Right lobe of liver (tissue), 6 donors: ENCODE results near the gene C17orf113. TPM values are rescaled to one million over a fixed set of nuclear protein-coding genes. Genes with fewer than 3 reads are reported as not detected.
A peak's percentile ranks its signal among the peaks of the same experiment; 100 is the strongest.
"Not testable (repeated sequence)": the region's sequence is repeated elsewhere in the genome, so short reads cannot be mapped to it uniquely, and the experiment has no call there.

Source experiments
- ATAC-seq, 4 donors: fragments of 200-7000 bp; cut with Tn5 transposase; one replicate each; pipeline ENCODE4 v1.9.1; 2020; ENCODE audit warnings: mild to moderate bottlenecking in 4 of 4, moderate library complexity in 4 of 4
- DNase-seq, 3 donors: peaks; one replicate each; pipeline ENCODE4 v3.0.0-alpha.2; 2020
- H3K27ac ChIP-seq, 3 donors: fragments of 200-600 bp; one replicate each; pipeline ENCODE4 v1.8.0; 2022
- H3K27me3 ChIP-seq, 2 donors: fragments of 200-600 bp; one replicate each; pipeline ENCODE4 v1.8.0; 2022
- H3K36me3 ChIP-seq, 4 donors: fragments of 200-600 bp; sonication (generic) in 1 of 4; one replicate each; pipeline versions ENCODE4 v1.5.1 to v1.8.0; 2017 to 2022; ENCODE audit warnings: control low read depth in 1 of 4
- H3K4me1 ChIP-seq, 4 donors: fragments of 200-600 bp; sonication (generic) in 1 of 4; one replicate each; pipeline versions ENCODE4 v1.5.1 to v1.8.0; 2017 to 2022; ENCODE audit warnings: control low read depth in 1 of 4
- H3K4me3 ChIP-seq, 3 donors: fragments of 200-600 bp; one replicate each; pipeline ENCODE4 v1.8.0; 2022
- H3K9me3 ChIP-seq, 4 donors: fragments of 200-600 bp; sonication (generic) in 1 of 4; one replicate each; pipeline versions ENCODE4 v1.5.1 to v1.8.0; 2017 to 2022; ENCODE audit warnings: control low read depth in 1 of 4
- POLR2A ChIP-seq: fragments of 450-650 bp; IDR thresholded peaks from one replicate; pipeline ENCODE4 v1.6.1; 2017; ENCODE audit warnings: antibody characterized with exemption, mild to moderate bottlenecking
- WGBS: methylation state at CpG from one replicate; pipeline ENCODE4 v1.1.6; 2018; ENCODE audit warnings: low coverage, low lambda C conversion rate; ENCODE audit not compliant: insufficient coverage; ENCODE audit errors: missing lambda C conversion rate; 5-methylcytosine and 5-hydroxymethylcytosine counted together
- intact Hi-C, 2 donors: fragments of 100-400 bp; cut with DNase I; formaldehyde crosslinking; loops; one replicate each; pipeline versions ENCODE4 v1.11.2 to v1.14.1; 2022
- total RNA-seq, 6 experiments: library from RNA; depleted of rRNA in 2 of 6; stranded (reverse); fragments of >200 nt in 2 of 6; fragmentation: NEBNext Ultra II Directional in 3 of 6; extraction: Animal tissue kit (Norgen Biotek cat#: 25700) in 3 of 6; gene quantifications; one replicate each; pipeline versions ENCODE4 v1.1.0 to v1.2.4, GENCODE V29; 2016 to 2023
- TF ChIP-seq, protein P1 (sequence below), 4 donors: fragments of 200-600 bp in 3 of 4; fragments of 450-650 bp in 1 of 4; IDR thresholded peaks; one replicate each; pipeline versions ENCODE4 v1.5.1 to v1.8.0; 2016 to 2022; ENCODE audit warnings: antibody characterized with exemption in 4 of 4, mild to moderate bottlenecking in 2 of 4
- donor health status: DM: no; HTN: yes; CAD: no.
- donor health status: DM: no; HTN: no; CAD: no.
- donor health status: DM: no; HTN: no; CAD: no.
- donor health status: DM: no; HTN: yes; CAD: no.
- donor health status: DM: no; HTN: yes; CAD: no.

C17orf113 gene
- total RNA-seq, 6 experiments from 2014 or later, result 0.06 to 0.42 (median 0.12) TPM

DNA sequence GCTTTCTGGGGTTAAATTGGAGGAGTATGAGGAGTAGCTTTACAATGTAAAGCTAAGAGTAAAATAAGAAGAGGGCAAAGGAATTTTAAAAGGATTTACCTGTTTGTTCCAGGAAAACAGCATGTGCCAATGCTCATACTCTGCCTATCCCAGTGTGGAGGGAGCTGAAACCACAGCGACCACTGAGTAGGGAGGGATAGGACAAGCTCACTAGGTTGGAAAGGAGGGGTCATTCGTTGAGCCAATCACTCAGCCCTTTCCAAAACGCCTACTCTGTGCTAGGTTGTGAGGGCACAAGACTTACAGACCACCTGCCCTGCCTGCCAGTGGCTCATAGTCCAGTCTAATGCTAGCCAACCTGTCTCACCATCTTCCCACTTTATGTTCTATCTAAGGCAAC lies 32.1 kb downstream of the C17orf113 start:
- WGBS, result no CpG with 5 or more reads among the region's 3 CpGs
- Histone ChIP-seq H3K4me1 (peaks cover 0 to 48% (median 10%) of the 10 kb centered on the region in 4 donors), H3K36me3 (peaks cover 0 to 8% (median 4%) of the 10 kb centered on the region in 4 donors)

DNA sequence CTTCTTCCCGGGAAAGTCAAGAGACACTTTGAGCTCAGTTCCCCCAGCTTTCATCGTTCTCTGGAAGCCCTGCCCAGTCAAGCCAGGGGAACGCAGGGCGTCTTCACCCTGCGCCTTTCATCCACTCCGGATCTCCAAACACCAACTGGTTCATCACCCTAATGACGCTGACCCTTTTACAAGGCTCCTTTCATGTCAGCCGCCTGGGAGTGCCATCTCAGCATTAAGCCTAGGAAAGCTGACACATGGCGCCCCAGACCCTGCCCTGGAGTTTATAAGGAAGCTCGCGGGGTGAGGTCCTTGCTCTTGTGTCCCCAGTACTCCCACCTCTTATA lies 32.6 kb downstream of the C17orf113 start:
- no peak for DNase-seq
- H3K36me3 ChIP-seq, result peaks cover 0 to 8% (median 3%) of the 10 kb centered on the region in 4 donors
- WGBS, result 6% methylated on average over 10 of the region's 11 CpGs
- ATAC-seq, result no peak
- intact Hi-C loops, result no loop called here
- H3K9me3 ChIP-seq, result no peaks in the 10 kb centered on the region
- TF ChIP-seq, protein P1, sequence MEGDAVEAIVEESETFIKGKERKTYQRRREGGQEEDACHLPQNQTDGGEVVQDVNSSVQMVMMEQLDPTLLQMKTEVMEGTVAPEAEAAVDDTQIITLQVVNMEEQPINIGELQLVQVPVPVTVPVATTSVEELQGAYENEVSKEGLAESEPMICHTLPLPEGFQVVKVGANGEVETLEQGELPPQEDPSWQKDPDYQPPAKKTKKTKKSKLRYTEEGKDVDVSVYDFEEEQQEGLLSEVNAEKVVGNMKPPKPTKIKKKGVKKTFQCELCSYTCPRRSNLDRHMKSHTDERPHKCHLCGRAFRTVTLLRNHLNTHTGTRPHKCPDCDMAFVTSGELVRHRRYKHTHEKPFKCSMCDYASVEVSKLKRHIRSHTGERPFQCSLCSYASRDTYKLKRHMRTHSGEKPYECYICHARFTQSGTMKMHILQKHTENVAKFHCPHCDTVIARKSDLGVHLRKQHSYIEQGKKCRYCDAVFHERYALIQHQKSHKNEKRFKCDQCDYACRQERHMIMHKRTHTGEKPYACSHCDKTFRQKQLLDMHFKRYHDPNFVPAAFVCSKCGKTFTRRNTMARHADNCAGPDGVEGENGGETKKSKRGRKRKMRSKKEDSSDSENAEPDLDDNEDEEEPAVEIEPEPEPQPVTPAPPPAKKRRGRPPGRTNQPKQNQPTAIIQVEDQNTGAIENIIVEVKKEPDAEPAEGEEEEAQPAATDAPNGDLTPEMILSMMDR (IDR thresholded peaks at IDR 0.05), result no peak
- TF ChIP-seq POLR2A, result no peak
- H3K4me1 ChIP-seq, result peaks cover 0 to 43% (median 8%) of the 10 kb centered on the region in 4 donors
- H3K27me3 ChIP-seq, result no peaks in the 10 kb centered on the region
- H3K4me3 ChIP-seq, result peak overlapping the region; percentile 88 to 99 (median 99)
- peak overlapping the region; percentile 85 to 93 (median 90) for H3K27ac ChIP-seq

More for the DNA sequence above, 32.1 kb downstream of the C17orf113 start:
- intact Hi-C loops, result no loop called here
- ATAC-seq (no peak), DNase-seq (no peak)
- Histone ChIP-seq H3K9me3 (no peaks in the 10 kb centered on the region), H3K27me3 (no peaks in the 10 kb centered on the region), H3K4me3 (no peak overlapping the region), H3K27ac (no peak overlapping the region)
- TF ChIP-seq, protein P1 (IDR thresholded peaks at IDR 0.05), result no peak
- no peak for TF ChIP-seq POLR2A

DNA sequence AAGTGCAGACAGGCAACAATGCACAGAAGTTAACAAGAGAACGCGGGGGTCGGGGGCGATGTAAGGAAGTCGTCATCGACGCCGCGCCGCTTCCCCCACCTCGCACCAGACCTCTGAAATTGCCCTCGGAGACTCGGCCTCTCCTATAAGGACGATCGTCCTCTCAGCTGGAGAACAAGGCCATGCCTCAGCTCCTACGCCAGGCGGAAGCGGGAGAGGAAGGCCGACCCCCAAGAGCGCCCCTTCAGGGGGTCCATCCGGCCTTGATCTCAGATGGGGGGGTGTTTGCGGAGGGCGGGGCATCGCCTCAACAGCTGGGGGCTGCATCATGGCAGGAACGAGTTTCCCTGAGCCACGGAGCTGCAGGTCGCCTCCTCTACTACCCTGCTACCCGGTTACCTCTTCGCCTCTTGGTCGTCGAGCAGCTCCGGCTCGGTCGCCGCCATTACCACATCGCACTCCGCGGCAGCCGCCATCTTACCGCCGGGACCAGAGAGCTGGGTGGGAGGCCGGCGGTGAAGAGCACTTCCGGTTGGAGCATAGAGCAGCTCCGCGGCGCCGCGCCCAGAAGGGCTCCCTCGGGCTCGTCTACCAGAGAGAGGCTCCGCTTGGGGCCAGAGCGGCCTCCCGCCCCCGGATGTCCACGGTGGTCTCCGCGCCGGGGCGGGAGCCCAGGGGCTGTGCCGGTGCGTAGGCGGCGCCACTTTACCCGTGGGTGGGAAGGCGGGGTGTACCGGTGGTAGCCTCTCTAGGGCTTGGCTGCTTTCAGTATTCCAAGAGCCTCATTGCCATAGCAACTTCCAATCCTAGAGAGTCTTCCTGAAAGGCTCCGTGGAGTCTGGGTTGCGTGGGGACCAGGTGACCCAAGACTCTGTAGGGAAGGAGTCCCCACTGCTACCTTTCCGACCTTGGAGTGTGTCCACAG lies 33.2 kb downstream of the C17orf113 start, which contains the start of gene DNAJC7:
TSS of gene DNAJC7 (minus strand) at position 499 of the 925 bp plus-strand sequence. CDS start at position 476, 23 bp downstream.
- no peaks in the 10 kb centered on the region for H3K27me3 ChIP-seq
- ATAC-seq (peak; percentile 92 to 95 (median 93)), DNase-seq (peak; percentile 92 to 95 (median 92))
- WGBS, result 0% methylated on average over 8 of the region's 70 CpGs
- intact Hi-C loops, result no loop called here
- H3K4me1 ChIP-seq, result peaks cover 0 to 39% (median 8%) of the 10 kb centered on the region in 4 donors
- TF ChIP-seq, protein P1 (IDR thresholded peaks at IDR 0.05), result no peak
- TF ChIP-seq POLR2A, result peak; percentile 74
- no peaks in the 10 kb centered on the region for H3K9me3 ChIP-seq
- H3K36me3 ChIP-seq, result peaks cover 0 to 1% (median 0%) of the 10 kb centered on the region in 4 donors
- H3K27ac ChIP-seq, result peak within 1 kb of the TSS; percentile 85 to 93 (median 90)
- H3K4me3 ChIP-seq, result peak within 1 kb of the TSS; percentile 88 to 99 (median 99)

DNA sequence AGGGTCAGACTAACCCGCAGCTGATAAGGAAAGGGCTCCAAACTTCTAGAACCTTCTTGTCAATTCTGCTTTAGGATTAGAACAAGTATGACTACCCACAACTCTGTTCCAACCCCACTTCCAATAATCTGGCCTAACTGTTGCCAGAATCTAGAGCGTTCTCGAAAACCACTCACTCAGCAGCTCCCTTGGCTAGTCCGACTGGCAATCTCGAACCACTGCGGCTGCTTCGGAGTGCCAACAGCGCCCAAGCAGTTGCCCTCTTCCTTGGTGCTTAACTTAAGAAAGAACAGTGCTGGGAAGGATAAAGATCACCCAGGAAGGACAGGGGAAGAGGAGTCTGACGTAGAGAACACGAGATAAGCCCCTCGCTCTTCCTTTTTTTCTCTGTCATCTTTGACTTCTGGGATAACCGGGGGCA lies 34.0 kb downstream of the C17orf113 start:
- H3K27me3 ChIP-seq, result no peaks in the 10 kb centered on the region
- H3K4me1 ChIP-seq, result peaks cover 0 to 40% (median 11%) of the 10 kb centered on the region in 4 donors
- no peaks in the 10 kb centered on the region for H3K9me3 ChIP-seq
- no peaks in the 10 kb centered on the region for H3K36me3 ChIP-seq
- intact Hi-C loops, result no loop called here
- H3K27ac ChIP-seq, result peak overlapping the region; percentile 85 to 93 (median 90)
- ATAC-seq (peak in 2 of 4 donors; percentile 6 to 7), DNase-seq (no peak)
- H3K4me3 ChIP-seq, result peak overlapping the region; percentile 88 to 99 (median 99)
- TF ChIP-seq POLR2A, result no peak
- TF ChIP-seq, protein P1 (IDR thresholded peaks at IDR 0.05), result no peak
- 1% methylated on average over 12 of the region's 12 CpGs for WGBS

DNA sequence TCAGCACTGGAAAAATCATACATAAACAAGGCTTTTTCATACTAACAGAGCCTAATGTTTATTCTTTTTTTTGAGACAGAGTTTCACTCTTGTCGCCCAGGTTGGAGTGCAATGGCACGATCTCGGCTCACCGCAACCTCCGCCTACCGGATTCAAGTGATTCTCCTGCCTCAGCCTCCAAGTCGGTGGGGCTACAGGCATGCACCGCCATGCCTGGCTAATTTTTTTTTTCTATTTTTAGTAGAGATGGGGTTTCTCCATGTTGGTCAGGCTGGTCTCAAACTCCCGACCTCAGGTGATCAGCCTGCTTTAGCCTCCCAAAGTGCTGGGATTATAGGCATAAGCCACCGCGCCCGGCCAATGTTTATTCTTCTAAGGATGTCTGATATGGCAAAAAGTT lies 36.7 kb downstream of the C17orf113 start:
- peaks cover 0 to 46% (median 9%) of the 10 kb centered on the region in 4 donors for H3K4me1 ChIP-seq
- H3K27ac ChIP-seq, H3K9me3 ChIP-seq, intact Hi-C loops, ATAC-seq, H3K27me3 ChIP-seq, H3K36me3 ChIP-seq, H3K4me3 ChIP-seq, DNase-seq: not testable (repeated sequence)
- WGBS, result 95% methylated on average over 12 of the region's 12 CpGs

DNA sequence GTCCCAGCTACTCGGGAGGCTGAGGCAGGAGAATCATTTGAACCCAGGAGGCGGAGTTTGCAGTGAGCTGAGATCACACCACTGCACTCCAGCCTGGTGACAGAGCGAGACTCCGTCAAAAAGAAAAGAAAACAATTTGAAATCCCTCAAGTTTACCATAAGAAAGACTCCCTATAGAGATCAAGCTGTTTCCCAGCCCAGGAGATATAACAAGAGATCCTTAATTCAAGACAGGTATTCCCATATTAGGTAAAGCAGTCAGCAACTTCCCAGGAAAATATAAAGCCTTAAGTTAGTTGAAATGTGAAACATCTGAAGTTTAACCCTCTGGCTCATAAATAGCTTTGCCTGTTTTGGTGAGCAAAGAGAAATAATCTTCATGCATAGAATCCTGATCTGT lies 38.0 kb downstream of the C17orf113 start:
- 81% methylated on average over 2 of the region's 4 CpGs for WGBS
- H3K4me1 ChIP-seq, result peaks cover 0 to 37% (median 9%) of the 10 kb centered on the region in 4 donors
- H3K27me3 ChIP-seq, intact Hi-C loops, H3K4me3 ChIP-seq, H3K9me3 ChIP-seq, ATAC-seq, H3K27ac ChIP-seq, DNase-seq, H3K36me3 ChIP-seq: not testable (repeated sequence)
